Astrocyte of the cerebellum (primary cell): ENCODE results near the gene STK4.

Experiments
- DNase-seq: peaks from one replicate; pipeline ENCODE4 v3.0.0-alpha.2; 2011; ENCODE audit warnings: low read depth
- H3K4me3 ChIP-seq: 2 replicates; pipeline ENCODE4 v1.5.1; 2011; ENCODE audit warnings: mild to moderate bottlenecking, low read depth, low read length, moderate library complexity
- CTCF ChIP-seq: IDR thresholded peaks from 2 replicates; pipeline ENCODE4 v1.5.1; 2012; ENCODE audit warnings: low read length, low read depth, moderate library complexity, mild to moderate bottlenecking; ENCODE audit errors: missing control alignments
- in situ Hi-C: cut with HindIII; loops from 2 replicates; pipeline ENCODE4 v1.10.0; 2017; ENCODE audit warnings: low sequenced_read_pairs

STK4 gene

GRCh38 chr20:44966030-44966961 is at the start of gene STK4:
TSS of gene STK4 (plus strand) at chr20:44966512. CDS start at chr20:44966569, 57 bp downstream.
- in situ Hi-C loops, result no loop called here
- peak within 1 kb of the TSS; percentile 97 for H3K4me3 ChIP-seq
- peak; percentile 45 for TF ChIP-seq CTCF

GRCh38 chr20:44916586-44916985 is 49.7 kb upstream of the STK4 start:
- in situ Hi-C loops, result no loop called here
- TF ChIP-seq CTCF, result no peak
- DNase-seq, result no peak
- H3K4me3 ChIP-seq, result no peak overlapping the region

More at GRCh38 chr20:44966030-44966961, at the start of gene STK4:
- peak; percentile 68 for DNase-seq

- no peak for DNase-seq
- H3K4me3 ChIP-seq, result no peak overlapping the region
- in situ Hi-C loops, result no loop called here
- TF ChIP-seq CTCF, result no peak
Observed at GRCh38 chr20:44917399-44917798, 48.9 kb upstream of the STK4 start.

- no peak for DNase-seq
- no peak for TF ChIP-seq CTCF
- H3K4me3 ChIP-seq, result no peak overlapping the region
- in situ Hi-C loops, result no loop called here
Observed at GRCh38 chr20:44918342-44918741, 48.0 kb upstream of the STK4 start.

GRCh38 chr20:44918761-44919160 is 47.6 kb upstream of the STK4 start:
- TF ChIP-seq CTCF, result no peak
- no peak overlapping the region for H3K4me3 ChIP-seq
- DNase-seq, result no peak
- in situ Hi-C loops, result no loop called here

- in situ Hi-C loops, result no loop called here
- no peak overlapping the region for H3K4me3 ChIP-seq
- no peak for DNase-seq
- no peak for TF ChIP-seq CTCF
Observed at GRCh38 chr20:44921447-44921846, 44.9 kb upstream of the STK4 start.
